Measurements from ENCODE around the gene CPPED1. TPM values are rescaled to one million over a fixed set of nuclear protein-coding genes. Genes with fewer than 3 reads are reported as not detected.

The CPPED1 gene
- total RNA-seq, 1 experiment from 2014 or later: 7.9 TPM

DNA sequence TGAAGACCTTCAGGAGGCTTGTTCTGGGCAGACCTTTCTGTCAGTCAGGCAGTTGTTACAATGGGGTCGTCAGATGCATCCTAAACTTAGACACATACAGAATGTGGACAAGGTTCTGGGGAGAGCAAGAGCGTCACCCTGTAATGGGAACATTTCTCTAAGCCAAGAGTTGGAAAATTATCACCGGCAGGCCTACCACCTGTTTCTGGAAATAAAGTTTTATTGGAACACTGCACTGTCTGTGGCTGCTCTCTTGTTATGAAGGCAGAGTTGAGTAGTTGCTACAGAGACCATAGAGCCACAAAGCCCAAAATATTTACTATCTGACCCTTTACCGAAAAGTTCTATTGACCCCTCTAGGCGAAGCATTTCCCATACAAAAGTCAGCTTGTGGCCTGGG is 106.2 kb downstream of the CPPED1 start:
- Histone ChIP-seq H2AK5ac (ENCODE audit: insufficient read length, low read length) (no peak overlapping the region), H2BK5ac (ENCODE audit: insufficient read length, low read length) (no peak overlapping the region), H2AFZ (ENCODE audit: low read length) (no peak overlapping the region), H3K79me1 (ENCODE audit: insufficient read depth, low read depth, low read length, poor library complexity, severe bottlenecking) (no peaks in the 10 kb centered on the region), H2BK20ac (ENCODE audit: low read depth, low read length, poor library complexity, severe bottlenecking) (no peak overlapping the region), H4K8ac (replicated peaks; ENCODE audit: insufficient read length, low read depth, low read length) (no peak overlapping the region), H3K79me2 (ENCODE audit: insufficient read depth, low read length) (no peaks in the 10 kb centered on the region), H4K91ac (ENCODE audit: insufficient read length, low read depth, low read length) (no peak overlapping the region), H3K4me1 (ENCODE audit: insufficient read depth, low read length) (no peaks in the 10 kb centered on the region), H3K4ac (ENCODE audit: low read depth, low read length) (no peak overlapping the region), H3K23ac (ENCODE audit: insufficient read length, low read depth, low read length) (no peak overlapping the region), H3K27ac (ENCODE audit: insufficient read length, low read depth, low read length) (no peak overlapping the region), H2BK12ac (ENCODE audit: insufficient read length, low read depth, low read length) (no peak overlapping the region), H3K4me2 (ENCODE audit: insufficient read depth, insufficient read length, low read length) (no peak overlapping the region), H3K14ac (ENCODE audit: insufficient read depth, low read length) (no peak overlapping the region), H3T11ph (ENCODE audit: low read length) (no peak overlapping the region), H3K9me3 (ENCODE audit: control insufficient read depth, low read depth, low read length) (no peaks in the 10 kb centered on the region), H3K18ac (ENCODE audit: insufficient read length, low read depth, low read length) (no peak overlapping the region), H3K9ac (ENCODE audit: extremely low read depth, insufficient read length, low read length) (no peak overlapping the region), H2BK120ac (ENCODE audit: low read depth, low read length, poor library complexity, severe bottlenecking) (no peak overlapping the region), H4K20me1 (ENCODE audit: control insufficient read depth, insufficient read depth, insufficient read length) (no peaks in the 10 kb centered on the region), H4K5ac (ENCODE audit: insufficient read length, low read depth, low read length) (no peak overlapping the region), H3K27me3 (ENCODE audit: insufficient read depth, low read length) (no peaks in the 10 kb centered on the region), H2BK15ac (ENCODE audit: low read depth, low read length) (no peak overlapping the region), H3K56ac (ENCODE audit: insufficient read length, low read depth, low read length) (no peak overlapping the region), H3K23me2 (ENCODE audit: insufficient read length, low read depth, low read length, poor library complexity, severe bottlenecking) (no peaks in the 10 kb centered on the region)
- no peaks in the 10 kb centered on the region; a peak in 1 of 7 replicates for H3K36me3 Mint-ChIP-seq (ENCODE audit: insufficient read depth in 1 of 3, low read depth in 3 of 3)
- H3K27me3 Mint-ChIP-seq (ENCODE audit: low read depth): no peaks in the 10 kb centered on the region
- TF ChIP-seq, protein P1, sequence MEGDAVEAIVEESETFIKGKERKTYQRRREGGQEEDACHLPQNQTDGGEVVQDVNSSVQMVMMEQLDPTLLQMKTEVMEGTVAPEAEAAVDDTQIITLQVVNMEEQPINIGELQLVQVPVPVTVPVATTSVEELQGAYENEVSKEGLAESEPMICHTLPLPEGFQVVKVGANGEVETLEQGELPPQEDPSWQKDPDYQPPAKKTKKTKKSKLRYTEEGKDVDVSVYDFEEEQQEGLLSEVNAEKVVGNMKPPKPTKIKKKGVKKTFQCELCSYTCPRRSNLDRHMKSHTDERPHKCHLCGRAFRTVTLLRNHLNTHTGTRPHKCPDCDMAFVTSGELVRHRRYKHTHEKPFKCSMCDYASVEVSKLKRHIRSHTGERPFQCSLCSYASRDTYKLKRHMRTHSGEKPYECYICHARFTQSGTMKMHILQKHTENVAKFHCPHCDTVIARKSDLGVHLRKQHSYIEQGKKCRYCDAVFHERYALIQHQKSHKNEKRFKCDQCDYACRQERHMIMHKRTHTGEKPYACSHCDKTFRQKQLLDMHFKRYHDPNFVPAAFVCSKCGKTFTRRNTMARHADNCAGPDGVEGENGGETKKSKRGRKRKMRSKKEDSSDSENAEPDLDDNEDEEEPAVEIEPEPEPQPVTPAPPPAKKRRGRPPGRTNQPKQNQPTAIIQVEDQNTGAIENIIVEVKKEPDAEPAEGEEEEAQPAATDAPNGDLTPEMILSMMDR (conservative IDR thresholded peaks at IDR 0.05): no peak
- H3K4me1 Mint-ChIP-seq: peaks cover 13 to 15% of the 10 kb centered on the region in 2 experiments
- H3K27ac Mint-ChIP-seq: peak overlapping the region in 1 of 3 experiments; percentile 86; a peak in 2 of 7 replicates
- WGBS (ENCODE audit: extremely low coverage, insufficient read length, low lambda C conversion rate): no CpG with 5 or more reads among the region's 5 CpGs
- H3K9me3 Mint-ChIP-seq: no peaks in the 10 kb centered on the region; a peak in 1 of 5 replicates
- DNase-seq: no peak
- H3K4me3 Mint-ChIP-seq: no peak overlapping the region
